Umbilical cord (tissue), 2 donors: ENCODE results near the gene ZIC1. TPM values are rescaled to one million over a fixed set of nuclear protein-coding genes. Genes with fewer than 3 reads are reported as not detected.

Source experiments
- DNase-seq: peaks from one replicate; pipeline ENCODE4 v3.0.0-alpha.2; 2015; ENCODE audit warnings: low spot score
- total RNA-seq: library from RNA; depleted of rRNA; stranded (reverse); fragments of >200 nt; gene quantifications from one replicate; pipeline ENCODE4 v1.2.3, GENCODE V29; 2014; ENCODE audit warnings: low replicate concordance; ENCODE audit not compliant: insufficient read depth

The ZIC1 gene
- total RNA-seq, 1 donor from 2014 or later = 14.2 TPM

GRCh38 chr3:147395899-147396711 is 13.1 kb upstream of the ZIC1 start:
- no peak for DNase-seq

GRCh38 chr3:147396712-147397046 is 12.5 kb upstream of the ZIC1 start:
- DNase-seq = no peak

GRCh38 chr3:147397155-147397874 is 11.8 kb upstream of the ZIC1 start:
- no peak for DNase-seq

GRCh38 chr3:147397875-147398812 is 11.0 kb upstream of the ZIC1 start:
- no peak for DNase-seq

- no peak for DNase-seq
Observed at GRCh38 chr3:147398813-147399534, 10.2 kb upstream of the ZIC1 start.

GRCh38 chr3:147400111-147400510 is 9.1 kb upstream of the ZIC1 start:
- DNase-seq = no peak

- no peak for DNase-seq
Observed at GRCh38 chr3:147400999-147401398, 8.2 kb upstream of the ZIC1 start.

- no peak for DNase-seq
Observed at GRCh38 chr3:147401421-147401820, 7.7 kb upstream of the ZIC1 start.

- no peak for DNase-seq
Observed at GRCh38 chr3:147402159-147402558, 7.0 kb upstream of the ZIC1 start.

- no peak for DNase-seq
Observed at GRCh38 chr3:147403511-147403910, 5.7 kb upstream of the ZIC1 start.

GRCh38 chr3:147404000-147404799 is 5.0 kb upstream of the ZIC1 start:
- no peak for DNase-seq

- no peak for DNase-seq
Observed at GRCh38 chr3:147404800-147405230, 4.3 kb upstream of the ZIC1 start.

GRCh38 chr3:147405231-147406027 is 3.7 kb upstream of the ZIC1 start:
- no peak for DNase-seq

GRCh38 chr3:147406028-147406931 is 2.9 kb upstream of the ZIC1 start, which contains the start of gene ZIC4:
ZIC4 (minus strand) TSS chr3:147406543; CDS start chr3:147402797, 3,746 bp downstream.
- no peak for DNase-seq

GRCh38 chr3:147407114-147407497 is 2.1 kb upstream of the ZIC1 start:
- DNase-seq = no peak

GRCh38 chr3:147407498-147408187 is 1.5 kb upstream of the ZIC1 start:
- DNase-seq = no peak

- no peak for DNase-seq
Observed at GRCh38 chr3:147408188-147409100, 721 bp upstream of the ZIC1 start.
